ENCODE results near the gene BRD8. TPM values are rescaled to one million over a fixed set of nuclear protein-coding genes. Genes with fewer than 3 reads are reported as not detected.

BRD8 gene
- total and polyA plus RNA-seq, 2 experiments from 2014 or later, result 45.8 to 117 TPM

- H3K36me3 ChIP-seq (ENCODE audit: insufficient read depth), result no peaks in the 10 kb centered on the region
- peaks cover under 1% of the 10 kb centered on the region; the same call in 1 of the 2 replicates for H4K20me1 ChIP-seq (replicated peaks; ENCODE audit: insufficient read depth)
- DNase-seq (ENCODE audit: low spot score), result peak; percentile 85
- peaks cover 67% of the 10 kb centered on the region for H3K4me1 Mint-ChIP-seq
- peaks cover 13% of the 10 kb centered on the region for H3F3A ChIP-seq (replicated peaks; ENCODE audit: low read depth)
- H3K4me3 Mint-ChIP-seq, result peak overlapping the region; percentile 50
- H3K4me3 ChIP-seq, result peak overlapping the region; percentile 3
- no peak for TF ChIP-seq JUNB (IDR thresholded peaks at IDR 0.05; ENCODE audit: unreplicated experiment)
- no peak for TF ChIP-seq EZH2 (IDR thresholded peaks at IDR 0.05; ENCODE audit: low read depth, unreplicated experiment)
- TF ChIP-seq NANOG (IDR thresholded peaks at IDR 0.05; ENCODE audit: borderline replicate concordance), result peak; percentile 57; the same call in 1 of the 2 replicates
- peak; percentile 62 for TF ChIP-seq CREB1 (CRISPR knock-in tag; IDR thresholded peaks at IDR 0.05; ENCODE audit: low read depth)
- no peak for TF ChIP-seq ETS1 (IDR thresholded peaks at IDR 0.05)
- TF ChIP-seq, protein P1, sequence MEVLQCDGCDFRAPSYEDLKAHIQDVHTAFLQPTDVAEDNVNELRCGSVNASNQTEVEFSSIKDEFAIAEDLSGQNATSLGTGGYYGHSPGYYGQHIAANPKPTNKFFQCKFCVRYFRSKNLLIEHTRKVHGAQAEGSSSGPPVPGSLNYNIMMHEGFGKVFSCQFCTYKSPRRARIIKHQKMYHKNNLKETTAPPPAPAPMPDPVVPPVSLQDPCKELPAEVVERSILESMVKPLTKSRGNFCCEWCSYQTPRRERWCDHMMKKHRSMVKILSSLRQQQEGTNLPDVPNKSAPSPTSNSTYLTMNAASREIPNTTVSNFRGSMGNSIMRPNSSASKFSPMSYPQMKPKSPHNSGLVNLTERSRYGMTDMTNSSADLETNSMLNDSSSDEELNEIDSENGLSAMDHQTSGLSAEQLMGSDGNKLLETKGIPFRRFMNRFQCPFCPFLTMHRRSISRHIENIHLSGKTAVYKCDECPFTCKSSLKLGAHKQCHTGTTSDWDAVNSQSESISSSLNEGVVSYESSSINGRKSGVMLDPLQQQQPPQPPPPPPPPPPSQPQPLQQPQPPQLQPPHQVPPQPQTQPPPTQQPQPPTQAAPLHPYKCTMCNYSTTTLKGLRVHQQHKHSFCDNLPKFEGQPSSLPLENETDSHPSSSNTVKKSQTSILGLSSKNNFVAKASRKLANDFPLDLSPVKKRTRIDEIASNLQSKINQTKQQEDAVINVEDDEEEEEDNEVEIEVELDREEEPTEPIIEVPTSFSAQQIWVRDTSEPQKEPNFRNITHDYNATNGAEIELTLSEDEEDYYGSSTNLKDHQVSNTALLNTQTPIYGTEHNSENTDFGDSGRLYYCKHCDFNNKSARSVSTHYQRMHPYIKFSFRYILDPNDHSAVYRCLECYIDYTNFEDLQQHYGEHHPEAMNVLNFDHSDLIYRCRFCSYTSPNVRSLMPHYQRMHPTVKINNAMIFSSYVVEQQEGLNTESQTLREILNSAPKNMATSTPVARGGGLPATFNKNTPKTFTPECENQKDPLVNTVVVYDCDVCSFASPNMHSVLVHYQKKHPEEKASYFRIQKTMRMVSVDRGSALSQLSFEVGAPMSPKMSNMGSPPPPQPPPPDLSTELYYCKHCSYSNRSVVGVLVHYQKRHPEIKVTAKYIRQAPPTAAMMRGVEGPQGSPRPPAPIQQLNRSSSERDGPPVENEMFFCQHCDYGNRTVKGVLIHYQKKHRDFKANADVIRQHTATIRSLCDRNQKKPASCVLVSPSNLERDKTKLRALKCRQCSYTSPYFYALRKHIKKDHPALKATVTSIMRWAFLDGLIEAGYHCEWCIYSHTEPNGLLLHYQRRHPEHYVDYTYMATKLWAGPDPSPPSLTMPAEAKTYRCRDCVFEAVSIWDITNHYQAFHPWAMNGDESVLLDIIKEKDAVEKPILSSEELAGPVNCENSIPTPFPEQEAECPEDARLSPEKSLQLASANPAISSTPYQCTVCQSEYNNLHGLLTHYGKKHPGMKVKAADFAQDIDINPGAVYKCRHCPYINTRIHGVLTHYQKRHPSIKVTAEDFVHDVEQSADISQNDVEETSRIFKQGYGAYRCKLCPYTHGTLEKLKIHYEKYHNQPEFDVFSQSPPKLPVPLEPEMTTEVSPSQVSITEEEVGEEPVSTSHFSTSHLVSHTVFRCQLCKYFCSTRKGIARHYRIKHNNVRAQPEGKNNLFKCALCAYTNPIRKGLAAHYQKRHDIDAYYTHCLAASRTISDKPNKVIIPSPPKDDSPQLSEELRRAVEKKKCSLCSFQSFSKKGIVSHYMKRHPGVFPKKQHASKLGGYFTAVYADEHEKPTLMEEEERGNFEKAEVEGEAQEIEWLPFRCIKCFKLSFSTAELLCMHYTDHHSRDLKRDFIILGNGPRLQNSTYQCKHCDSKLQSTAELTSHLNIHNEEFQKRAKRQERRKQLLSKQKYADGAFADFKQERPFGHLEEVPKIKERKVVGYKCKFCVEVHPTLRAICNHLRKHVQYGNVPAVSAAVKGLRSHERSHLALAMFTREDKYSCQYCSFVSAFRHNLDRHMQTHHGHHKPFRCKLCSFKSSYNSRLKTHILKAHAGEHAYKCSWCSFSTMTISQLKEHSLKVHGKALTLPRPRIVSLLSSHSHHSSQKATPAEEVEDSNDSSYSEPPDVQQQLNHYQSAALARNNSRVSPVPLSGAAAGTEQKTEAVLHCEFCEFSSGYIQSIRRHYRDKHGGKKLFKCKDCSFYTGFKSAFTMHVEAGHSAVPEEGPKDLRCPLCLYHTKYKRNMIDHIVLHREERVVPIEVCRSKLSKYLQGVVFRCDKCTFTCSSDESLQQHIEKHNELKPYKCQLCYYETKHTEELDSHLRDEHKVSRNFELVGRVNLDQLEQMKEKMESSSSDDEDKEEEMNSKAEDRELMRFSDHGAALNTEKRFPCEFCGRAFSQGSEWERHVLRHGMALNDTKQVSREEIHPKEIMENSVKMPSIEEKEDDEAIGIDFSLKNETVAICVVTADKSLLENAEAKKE (CRISPR knock-in tag; IDR thresholded peaks at IDR 0.05), result peak; percentile 87
- TF ChIP-seq ZNF114 (CRISPR knock-in tag; IDR thresholded peaks at IDR 0.05), result no peak
- TF ChIP-seq EZH2phosphoT487 (IDR thresholded peaks at IDR 0.05; ENCODE audit: unreplicated experiment), result no peak
- TF ChIP-seq STAT1 (IDR thresholded peaks at IDR 0.05; ENCODE audit: unreplicated experiment), result no peak
- TF ChIP-seq ZNF331 (CRISPR knock-in tag; IDR thresholded peaks at IDR 0.05; ENCODE audit: low read depth), result no peak
- TF ChIP-seq, protein P2, sequence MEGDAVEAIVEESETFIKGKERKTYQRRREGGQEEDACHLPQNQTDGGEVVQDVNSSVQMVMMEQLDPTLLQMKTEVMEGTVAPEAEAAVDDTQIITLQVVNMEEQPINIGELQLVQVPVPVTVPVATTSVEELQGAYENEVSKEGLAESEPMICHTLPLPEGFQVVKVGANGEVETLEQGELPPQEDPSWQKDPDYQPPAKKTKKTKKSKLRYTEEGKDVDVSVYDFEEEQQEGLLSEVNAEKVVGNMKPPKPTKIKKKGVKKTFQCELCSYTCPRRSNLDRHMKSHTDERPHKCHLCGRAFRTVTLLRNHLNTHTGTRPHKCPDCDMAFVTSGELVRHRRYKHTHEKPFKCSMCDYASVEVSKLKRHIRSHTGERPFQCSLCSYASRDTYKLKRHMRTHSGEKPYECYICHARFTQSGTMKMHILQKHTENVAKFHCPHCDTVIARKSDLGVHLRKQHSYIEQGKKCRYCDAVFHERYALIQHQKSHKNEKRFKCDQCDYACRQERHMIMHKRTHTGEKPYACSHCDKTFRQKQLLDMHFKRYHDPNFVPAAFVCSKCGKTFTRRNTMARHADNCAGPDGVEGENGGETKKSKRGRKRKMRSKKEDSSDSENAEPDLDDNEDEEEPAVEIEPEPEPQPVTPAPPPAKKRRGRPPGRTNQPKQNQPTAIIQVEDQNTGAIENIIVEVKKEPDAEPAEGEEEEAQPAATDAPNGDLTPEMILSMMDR (conservative IDR thresholded peaks at IDR 0.05; ENCODE audit: low read depth in 2 of 2), result no peak
- peak; percentile 62; the same call in 1 of the 2 replicates for TF ChIP-seq POLR2AphosphoS5 (IDR thresholded peaks at IDR 0.05; ENCODE audit: low read depth)
- TF ChIP-seq, protein P3, sequence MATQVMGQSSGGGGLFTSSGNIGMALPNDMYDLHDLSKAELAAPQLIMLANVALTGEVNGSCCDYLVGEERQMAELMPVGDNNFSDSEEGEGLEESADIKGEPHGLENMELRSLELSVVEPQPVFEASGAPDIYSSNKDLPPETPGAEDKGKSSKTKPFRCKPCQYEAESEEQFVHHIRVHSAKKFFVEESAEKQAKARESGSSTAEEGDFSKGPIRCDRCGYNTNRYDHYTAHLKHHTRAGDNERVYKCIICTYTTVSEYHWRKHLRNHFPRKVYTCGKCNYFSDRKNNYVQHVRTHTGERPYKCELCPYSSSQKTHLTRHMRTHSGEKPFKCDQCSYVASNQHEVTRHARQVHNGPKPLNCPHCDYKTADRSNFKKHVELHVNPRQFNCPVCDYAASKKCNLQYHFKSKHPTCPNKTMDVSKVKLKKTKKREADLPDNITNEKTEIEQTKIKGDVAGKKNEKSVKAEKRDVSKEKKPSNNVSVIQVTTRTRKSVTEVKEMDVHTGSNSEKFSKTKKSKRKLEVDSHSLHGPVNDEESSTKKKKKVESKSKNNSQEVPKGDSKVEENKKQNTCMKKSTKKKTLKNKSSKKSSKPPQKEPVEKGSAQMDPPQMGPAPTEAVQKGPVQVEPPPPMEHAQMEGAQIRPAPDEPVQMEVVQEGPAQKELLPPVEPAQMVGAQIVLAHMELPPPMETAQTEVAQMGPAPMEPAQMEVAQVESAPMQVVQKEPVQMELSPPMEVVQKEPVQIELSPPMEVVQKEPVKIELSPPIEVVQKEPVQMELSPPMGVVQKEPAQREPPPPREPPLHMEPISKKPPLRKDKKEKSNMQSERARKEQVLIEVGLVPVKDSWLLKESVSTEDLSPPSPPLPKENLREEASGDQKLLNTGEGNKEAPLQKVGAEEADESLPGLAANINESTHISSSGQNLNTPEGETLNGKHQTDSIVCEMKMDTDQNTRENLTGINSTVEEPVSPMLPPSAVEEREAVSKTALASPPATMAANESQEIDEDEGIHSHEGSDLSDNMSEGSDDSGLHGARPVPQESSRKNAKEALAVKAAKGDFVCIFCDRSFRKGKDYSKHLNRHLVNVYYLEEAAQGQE (IDR thresholded peaks at IDR 0.05; ENCODE audit: unreplicated experiment), result no peak
- H3K36me3 Mint-ChIP-seq (ENCODE audit: low read depth), result no peaks in the 10 kb centered on the region
- peaks cover 92% of the 10 kb centered on the region for H3K27me3 Mint-ChIP-seq (ENCODE audit: insufficient read depth, low read depth, poor library complexity)
- peak overlapping the region; percentile 18; the same call in 1 of the 2 replicates for H3K27ac Mint-ChIP-seq
- no peaks in the 10 kb centered on the region for H3K79me2 ChIP-seq (replicated peaks; ENCODE audit: insufficient read depth)
- peaks cover 50% of the 10 kb centered on the region for H3K4me1 ChIP-seq (ENCODE audit: insufficient read depth)
- no peak overlapping the region for H3K27ac ChIP-seq (ENCODE audit: low read depth)
- no peaks in the 10 kb centered on the region for H3K9me2 ChIP-seq (ENCODE audit: insufficient read depth)
- peaks cover 4% of the 10 kb centered on the region; the same call in 1 of the 3 replicates for H3K9me3 Mint-ChIP-seq
- H2AFZ ChIP-seq, result no peak overlapping the region
- peaks cover 94% of the 10 kb centered on the region for H3K27me3 ChIP-seq (ENCODE audit: insufficient read depth)
- ATAC-seq, result peak; percentile 84
- H3K4me2 ChIP-seq, result peak overlapping the region; percentile 67
Observed at GRCh38 chr5:138095100-138095907, 83.1 kb downstream of the BRD8 start.
